EH (cell line): ENCODE data around the gene DUOXA2.

Experiments used
- DNase-seq: peaks from one replicate; pipeline ENCODE4 v3.0.0-alpha.2; 2015; ENCODE audit warnings: low read depth

DUOXA2 gene

GRCh38 chr15:45162771-45163507, 48.8 kb downstream of the DUOXA2 start:
- DNase-seq = peak; percentile 84

- no peak for DNase-seq
These were observed 49.4 kb downstream of the DUOXA2 start for GRCh38 chr15:45163508-45163856.

- DNase-seq = no peak
These were observed 50.8 kb downstream of the DUOXA2 start for GRCh38 chr15:45164914-45165313.

- DNase-seq = no peak
These were observed 51.4 kb downstream of the DUOXA2 start for GRCh38 chr15:45165536-45165935.

GRCh38 chr15:45166834-45167630, 52.9 kb downstream of the DUOXA2 start:
- peak; percentile 86 for DNase-seq

- no peak for DNase-seq
These were observed 53.6 kb downstream of the DUOXA2 start for GRCh38 chr15:45167631-45168205.
